22Rv1 (cell line): ENCODE results near the gene RAB28.

Experiments used
- H3K27ac ChIP-seq: fragments of 450-650 bp; 2 replicates; pipeline ENCODE4 v1.5.1; 2017
- ZFX ChIP-seq: fragments of 450-650 bp; IDR thresholded peaks from 2 replicates; pipeline ENCODE4 v1.6.1; 2017; ENCODE audit warnings: antibody characterized with exemption, borderline replicate concordance
- TF ChIP-seq, protein P1 (sequence below): fragments of 450-650 bp; IDR thresholded peaks from 2 replicates; pipeline ENCODE4 v1.5.1; 2017; ENCODE audit warnings: mild to moderate bottlenecking

Gene RAB28

DNA sequence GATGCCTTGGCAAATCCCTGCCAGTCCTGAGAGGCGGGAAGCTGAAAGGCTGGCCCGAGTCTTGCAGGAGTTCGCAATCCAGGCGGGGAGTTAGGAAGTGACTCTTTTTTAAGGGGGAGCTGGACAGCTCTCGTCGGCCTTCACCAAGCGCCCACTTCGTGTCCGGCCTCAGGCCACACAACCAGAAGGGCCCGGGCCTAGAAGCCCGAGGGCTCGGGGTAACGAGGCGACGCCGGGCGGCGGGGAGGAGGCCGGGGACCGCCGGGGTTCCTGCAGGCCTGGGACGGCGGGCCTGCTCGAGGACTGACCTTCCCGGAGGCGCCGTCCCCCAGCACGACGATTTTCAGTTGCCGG, 395 bp downstream of the RAB28 start:
- TF ChIP-seq, protein P1, sequence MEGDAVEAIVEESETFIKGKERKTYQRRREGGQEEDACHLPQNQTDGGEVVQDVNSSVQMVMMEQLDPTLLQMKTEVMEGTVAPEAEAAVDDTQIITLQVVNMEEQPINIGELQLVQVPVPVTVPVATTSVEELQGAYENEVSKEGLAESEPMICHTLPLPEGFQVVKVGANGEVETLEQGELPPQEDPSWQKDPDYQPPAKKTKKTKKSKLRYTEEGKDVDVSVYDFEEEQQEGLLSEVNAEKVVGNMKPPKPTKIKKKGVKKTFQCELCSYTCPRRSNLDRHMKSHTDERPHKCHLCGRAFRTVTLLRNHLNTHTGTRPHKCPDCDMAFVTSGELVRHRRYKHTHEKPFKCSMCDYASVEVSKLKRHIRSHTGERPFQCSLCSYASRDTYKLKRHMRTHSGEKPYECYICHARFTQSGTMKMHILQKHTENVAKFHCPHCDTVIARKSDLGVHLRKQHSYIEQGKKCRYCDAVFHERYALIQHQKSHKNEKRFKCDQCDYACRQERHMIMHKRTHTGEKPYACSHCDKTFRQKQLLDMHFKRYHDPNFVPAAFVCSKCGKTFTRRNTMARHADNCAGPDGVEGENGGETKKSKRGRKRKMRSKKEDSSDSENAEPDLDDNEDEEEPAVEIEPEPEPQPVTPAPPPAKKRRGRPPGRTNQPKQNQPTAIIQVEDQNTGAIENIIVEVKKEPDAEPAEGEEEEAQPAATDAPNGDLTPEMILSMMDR: no peak
- no peak for TF ChIP-seq ZFX
- peak overlapping the region; percentile 80 for H3K27ac ChIP-seq

DNA sequence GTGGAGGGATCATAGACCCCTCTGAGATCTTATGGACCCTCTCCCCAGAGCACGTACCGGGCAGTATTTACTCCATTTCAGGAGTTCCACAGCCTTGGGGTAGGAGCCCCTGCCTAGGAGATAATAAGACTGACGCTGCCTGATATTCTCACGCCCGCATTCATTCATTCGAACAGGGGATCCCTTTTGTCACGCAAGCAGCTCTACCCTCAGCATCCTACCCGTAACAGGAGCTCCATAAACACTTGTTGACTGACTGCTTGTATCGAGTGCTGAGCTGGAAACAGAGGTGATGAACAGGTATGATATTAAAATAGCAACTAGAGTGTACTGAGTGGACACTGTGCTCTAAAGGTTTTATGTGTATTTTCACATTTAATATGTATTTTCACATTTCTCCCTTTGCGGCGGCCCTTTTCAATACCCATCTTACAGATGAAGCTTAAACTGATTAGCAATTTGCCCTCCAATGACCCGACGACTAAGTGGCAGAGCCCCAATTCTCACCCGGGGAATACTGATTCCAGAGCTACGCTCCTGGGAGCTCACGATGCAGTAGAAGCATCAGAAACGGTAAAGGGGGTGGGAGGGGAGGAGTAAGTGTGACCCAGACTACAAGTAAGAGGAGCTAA, 888 bp downstream of the RAB28 start:
- peak overlapping the region; percentile 80 for H3K27ac ChIP-seq

DNA sequence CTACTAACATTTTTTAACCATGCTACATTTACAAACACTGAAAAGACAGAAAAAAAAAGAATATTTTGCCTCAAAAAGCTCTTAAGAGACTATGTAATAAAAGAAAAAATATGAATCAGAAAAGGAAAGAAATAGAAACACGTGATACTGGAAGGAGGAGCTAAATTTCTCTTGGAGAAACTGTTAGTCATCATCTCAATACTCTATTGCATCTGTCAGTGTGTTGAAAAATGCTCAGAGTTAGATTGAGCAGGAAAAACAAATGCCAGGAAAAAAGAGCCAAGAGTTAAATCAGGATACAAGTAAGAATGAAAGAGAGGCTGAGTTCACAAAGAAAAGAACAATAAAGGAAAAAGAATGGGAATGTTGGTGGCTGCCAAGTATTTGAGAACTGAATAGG, 2.6 kb downstream of the RAB28 start:
- no peak for TF ChIP-seq ZFX
- TF ChIP-seq, protein P1: no peak
- no peak overlapping the region for H3K27ac ChIP-seq

More for the DNA sequence above, 888 bp downstream of the RAB28 start:
- TF ChIP-seq, protein P1: no peak
- TF ChIP-seq ZFX: no peak

DNA sequence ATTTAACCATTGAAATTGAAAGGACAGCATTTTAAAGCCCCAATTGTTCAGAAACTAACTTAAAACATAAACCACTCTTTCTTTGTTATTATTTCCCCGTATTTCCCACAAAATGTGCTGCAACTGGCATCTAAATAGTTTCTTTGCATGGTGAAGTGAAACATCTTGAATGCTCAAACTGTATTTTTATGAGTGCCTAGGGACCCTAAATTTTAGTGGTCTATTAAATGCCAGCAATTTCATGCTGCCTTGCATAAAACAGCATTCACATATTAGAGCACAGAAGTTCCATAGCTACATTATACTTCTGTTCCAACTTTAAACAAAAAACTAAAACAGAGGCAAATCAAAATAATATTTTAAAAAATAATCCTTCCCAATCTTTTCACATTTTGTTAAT, 5.4 kb downstream of the RAB28 start:
- TF ChIP-seq, protein P1: no peak
- no peak for TF ChIP-seq ZFX
- H3K27ac ChIP-seq: no peak overlapping the region

DNA sequence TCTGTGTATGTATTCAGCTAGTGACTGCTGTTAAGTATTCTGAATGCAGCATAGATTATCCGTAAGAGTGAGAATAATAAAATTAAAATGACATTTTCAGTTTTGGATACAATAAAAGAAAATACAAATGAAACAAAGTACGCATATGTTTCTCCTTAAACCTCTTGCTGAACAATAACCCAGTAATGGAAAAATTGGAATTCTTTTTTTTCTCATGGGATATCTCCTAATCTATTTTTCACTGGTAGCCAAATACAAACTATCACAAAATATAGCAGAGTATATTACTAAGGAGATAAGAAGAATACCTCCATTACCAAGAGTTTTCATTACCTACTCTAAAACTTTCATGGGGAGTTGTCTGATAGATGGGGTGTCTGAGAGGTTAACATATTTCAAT, 6.0 kb downstream of the RAB28 start:
- TF ChIP-seq, protein P1: no peak
- TF ChIP-seq ZFX: no peak

DNA sequence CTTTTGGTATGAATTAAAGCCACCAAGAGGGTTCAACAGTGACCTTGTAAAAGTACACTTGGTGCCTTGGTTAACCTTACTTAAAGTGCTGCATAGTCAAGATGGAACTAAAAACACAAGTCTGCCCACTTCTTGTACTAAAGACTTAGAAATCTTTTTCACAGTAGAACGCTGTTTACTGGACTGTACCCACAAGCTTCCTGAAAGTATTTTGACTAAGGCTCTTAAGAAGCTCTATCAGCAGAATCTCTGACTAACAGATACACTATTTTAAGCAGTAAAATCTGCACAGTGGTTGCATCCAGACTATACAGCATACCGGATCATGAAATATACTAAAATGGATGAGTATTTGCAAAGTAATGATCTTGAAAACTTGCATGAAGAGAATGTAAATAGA, 7.2 kb downstream of the RAB28 start:
- TF ChIP-seq, protein P1: no peak
- no peak for TF ChIP-seq ZFX

More for the DNA sequence above, 6.0 kb downstream of the RAB28 start:
- H3K27ac ChIP-seq: no peak overlapping the region

DNA sequence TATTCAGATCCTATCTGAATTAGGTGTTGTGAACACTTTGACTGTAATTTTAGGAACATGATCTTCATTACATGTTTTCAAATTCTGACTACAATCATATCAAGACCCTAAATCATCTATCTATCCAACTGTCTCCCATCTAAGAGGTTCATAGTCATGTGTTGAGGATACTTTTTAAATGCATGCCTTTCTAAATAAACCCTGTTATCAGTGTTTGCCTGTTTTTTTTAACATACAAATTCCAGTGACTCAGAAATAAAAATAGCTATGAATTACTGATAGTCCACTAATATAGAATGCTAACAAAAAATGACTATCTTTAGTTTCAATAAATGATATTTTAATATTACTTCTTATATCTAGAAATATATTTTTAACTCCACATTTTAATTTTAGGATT, 8.0 kb downstream of the RAB28 start:
- TF ChIP-seq, protein P1: no peak
- TF ChIP-seq ZFX: no peak
- no peak overlapping the region for H3K27ac ChIP-seq

More for the DNA sequence above, 7.2 kb downstream of the RAB28 start:
- no peak overlapping the region for H3K27ac ChIP-seq
